ENCODE measurements around the gene SVOP.
"Not testable (repeated sequence)": the region's sequence is repeated elsewhere in the genome, so short reads cannot be mapped to it uniquely, and the experiment has no call there.

SVOP gene

DNA sequence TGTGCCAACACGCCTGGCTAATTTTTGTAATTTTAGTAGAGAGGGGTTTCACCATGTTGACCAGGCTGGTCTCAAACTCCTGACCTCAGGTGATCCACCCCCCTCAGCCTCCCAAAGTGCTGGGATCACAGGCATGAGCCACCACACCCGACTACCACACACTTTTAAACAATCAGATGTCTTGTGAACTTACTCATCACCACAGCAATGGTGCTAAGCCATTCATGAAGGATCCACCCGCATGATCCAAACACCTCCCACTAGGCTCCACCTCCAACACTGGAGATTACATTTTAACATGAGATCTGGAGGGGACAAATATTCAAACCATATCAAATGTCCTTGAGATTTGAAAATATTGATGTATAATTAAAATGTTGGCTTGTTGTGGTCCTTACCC, 7.8 kb upstream of the SVOP start:
- not testable (repeated sequence) for DNase-seq

DNA sequence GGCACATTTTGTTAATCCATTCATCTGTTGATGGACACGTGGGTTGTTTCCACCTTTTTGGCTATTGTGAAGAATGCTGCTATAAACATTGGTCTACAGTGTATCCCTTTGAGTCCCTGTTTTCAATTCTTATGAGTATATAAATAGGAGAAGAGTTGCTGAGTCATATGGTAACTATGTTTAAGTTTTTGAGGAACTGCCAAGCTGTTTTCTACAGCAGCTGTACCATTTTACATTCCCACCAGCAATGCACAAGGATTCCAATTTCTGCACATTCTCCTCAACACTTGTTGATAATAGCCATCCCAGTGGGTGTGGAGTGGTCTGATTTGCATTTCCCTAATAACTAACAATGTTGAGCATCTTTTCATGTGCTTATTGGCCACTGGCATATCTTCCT, 6.9 kb upstream of the SVOP start:
- no peak for DNase-seq

DNA sequence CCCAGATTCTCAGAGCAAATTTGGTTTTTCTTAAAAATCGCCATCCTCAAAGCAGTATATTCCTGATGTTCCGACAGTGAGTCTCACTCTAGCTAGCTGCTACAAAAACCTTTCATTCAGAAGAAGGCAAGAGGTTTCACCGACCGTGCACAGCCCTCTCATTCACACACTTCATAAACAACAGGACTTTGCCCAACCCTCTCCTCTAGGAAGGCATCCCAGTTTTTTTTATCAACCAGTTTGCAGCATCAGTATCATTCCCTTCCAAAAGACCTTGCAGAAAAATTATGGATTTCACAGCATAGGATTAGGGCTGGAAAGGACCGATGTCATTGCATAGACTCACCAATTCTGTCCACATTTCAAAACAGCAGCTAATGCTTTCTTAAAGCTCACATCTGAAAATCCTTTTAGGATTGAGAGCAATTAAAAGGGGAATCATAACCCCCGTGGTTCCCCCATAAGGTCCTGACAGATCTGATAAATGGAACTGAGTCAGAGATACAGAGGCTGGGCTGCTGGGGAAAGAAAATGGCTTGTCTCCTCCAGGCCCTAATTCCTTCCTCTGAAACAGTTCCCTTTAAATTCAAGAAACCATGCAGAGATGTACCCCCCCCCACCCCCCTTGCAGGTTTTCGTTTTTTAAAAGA, 597 bp downstream of the SVOP start:
- no peak for DNase-seq

DNA sequence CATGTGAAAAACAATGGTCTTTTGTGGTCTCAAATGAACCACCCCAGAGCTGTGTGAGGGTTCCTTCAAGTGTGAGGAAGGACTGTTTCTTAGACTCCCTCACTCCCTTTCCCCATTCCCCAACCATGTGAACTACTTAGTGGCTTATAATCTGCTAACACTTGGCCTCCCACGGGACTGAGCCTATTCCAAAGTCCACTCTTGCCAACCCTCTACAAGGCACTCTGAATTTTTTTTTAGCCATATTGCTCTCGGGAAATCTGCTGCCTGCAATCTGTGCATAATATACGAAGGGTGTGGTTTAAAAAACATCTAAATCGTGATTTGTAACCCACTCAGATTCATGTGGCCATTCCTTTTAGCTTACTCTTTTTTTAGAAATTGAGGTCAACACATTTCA, 2.6 kb downstream of the SVOP start:
- DNase-seq = no peak

DNA sequence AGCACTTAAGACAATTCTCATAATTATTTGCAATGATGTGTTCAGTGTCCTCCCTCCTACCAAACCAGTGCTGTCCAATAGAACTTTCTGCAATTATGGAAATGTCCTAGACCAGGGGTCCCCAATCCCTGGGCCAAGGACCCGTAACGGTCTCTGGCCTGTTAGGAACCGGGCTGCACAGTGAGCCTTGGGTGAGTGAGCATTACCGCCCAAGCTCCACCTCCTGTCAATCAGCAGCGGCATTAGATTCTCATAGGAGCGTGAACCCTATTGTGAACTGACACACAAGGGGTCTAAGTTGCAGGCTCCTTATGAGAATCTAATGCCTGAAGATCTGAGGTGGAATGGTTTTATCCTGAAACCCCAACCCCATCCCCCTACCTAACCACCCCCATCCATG, 3.9 kb downstream of the SVOP start:
- DNase-seq = no peak

DNA sequence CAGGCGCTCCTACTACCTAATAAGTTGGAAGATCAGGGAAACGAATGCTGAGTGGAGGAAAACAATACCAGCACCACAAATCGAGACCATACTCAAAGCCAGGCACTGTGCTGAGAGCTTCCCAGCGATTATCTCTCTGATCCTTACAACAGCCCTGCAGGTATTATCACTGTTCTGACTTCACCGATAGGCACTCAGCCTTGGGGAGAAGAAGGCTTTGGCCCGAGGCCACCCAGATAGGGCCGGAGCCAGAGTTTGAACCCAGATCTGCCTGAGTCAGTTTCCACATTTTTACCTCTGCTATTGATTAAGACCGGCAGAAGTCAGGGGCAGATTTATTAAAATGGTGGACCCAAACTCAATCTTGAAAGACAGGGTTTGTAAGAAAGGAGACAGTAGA, 4.9 kb downstream of the SVOP start:
- DNase-seq = no peak

DNA sequence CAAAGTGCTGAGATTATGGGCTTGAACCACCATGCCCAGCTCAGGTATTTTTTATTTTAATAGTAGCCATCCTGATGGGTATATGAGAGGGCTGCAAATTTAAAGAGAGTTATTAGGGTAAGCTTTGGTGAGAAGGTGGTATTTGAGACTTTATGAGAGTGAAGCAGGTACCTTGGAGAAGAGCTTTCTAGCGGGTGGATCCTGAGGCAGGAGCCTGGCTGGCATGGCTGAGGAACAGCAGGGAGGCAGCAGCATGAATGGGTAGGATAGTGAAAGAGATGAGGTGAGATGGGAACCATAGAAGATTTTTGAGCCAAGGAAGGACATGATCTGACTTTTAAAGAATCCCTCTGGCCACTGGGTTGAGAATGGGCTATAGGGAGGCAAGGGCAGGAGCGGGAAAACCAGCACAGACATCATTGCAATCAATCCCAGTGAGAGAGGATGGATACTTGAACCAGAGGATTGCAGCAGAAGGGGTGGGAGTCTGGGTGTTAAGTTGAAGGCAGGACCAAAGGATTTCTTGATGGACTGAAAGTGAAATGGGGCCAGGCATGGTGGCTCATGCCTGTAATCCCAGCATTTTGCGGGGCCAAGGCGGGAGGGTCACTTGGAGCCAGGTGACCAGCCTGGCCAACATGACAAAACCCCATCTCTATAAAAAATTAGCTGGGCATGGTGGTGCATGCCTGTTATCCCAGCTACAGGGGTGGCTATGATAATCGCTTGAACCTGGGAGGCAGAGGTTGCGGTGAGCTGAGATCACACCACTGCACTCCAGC, 5.7 kb downstream of the SVOP start:
- DNase-seq = no peak

DNA sequence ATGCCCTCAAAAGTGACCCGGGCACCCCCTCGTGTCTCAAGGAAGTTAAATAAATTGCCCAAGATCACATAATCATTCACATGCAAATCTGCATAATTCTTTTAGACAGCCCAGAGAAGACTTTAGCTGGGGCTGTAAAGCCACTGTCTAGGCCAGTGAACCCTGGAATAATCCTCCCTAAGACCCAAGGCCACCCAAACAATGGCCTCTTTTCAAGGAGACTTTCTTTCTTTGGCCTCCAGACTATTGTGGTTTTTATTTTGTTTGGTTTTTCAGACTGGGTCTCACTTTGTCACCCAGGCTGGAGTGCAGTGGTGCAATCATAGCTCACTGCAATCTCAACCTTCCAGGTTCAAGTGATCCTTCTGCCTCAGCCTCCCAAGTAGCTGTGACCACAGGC, 10.6 kb downstream of the SVOP start:
- DNase-seq = no peak

DNA sequence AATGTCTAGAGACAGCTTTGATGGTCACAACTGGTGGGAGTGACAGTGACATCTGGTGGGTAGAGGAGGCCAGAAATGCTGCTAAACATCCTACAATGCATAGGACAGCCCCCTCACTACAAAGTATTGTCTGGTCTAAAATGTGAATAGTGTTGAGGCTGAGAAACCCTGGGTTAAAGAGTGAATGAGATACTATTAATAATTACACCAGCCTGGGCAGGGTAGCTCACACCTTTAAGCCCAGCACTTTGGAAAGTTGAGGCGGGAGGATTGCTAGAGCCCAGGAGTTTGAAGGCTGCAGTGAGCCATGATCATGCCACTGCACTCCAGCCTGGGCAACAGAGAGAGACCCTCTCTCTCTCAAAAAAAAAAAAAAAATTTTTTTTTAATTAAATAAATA, 11.1 kb downstream of the SVOP start:
- no peak for DNase-seq

DNA sequence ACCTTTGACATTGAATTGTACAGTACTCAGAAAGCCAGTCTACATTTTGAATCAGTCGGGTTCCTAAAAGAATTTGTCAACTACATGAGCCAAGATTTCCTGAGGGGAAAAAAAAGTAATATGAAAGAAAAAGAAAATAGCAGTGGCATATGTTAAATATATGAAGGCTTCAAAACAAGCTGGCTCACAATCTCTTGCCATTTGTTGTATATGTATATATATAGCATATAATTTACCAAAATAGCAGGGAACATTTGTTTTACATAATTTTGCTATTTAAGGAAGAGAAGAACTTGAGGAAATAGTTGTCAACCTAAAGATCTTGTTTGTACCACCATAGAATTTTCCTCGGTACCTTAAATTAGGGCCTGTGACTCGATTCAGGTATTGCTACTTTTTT, 16.9 kb downstream of the SVOP start:
- no peak for DNase-seq

DNA sequence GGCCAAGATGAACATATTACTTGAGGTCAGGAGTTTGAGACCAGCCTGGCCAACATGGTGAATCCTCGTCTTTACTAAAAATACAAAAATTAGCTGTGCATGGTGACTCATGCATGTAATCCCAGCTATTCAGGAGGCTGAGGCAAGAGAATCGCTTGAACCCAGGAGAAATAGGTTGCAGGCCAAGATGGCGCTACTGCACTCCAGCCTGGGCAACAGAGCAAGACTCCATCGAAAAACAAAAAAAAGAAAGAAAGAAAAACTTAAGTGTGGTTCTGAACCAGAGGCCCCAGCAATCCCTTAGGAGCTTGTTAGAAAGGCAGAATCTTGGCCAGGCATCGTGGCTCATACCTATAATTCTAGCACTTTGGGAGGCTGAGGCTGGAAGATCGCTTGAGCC, 24.5 kb downstream of the SVOP start:
- no peak for DNase-seq

DNA sequence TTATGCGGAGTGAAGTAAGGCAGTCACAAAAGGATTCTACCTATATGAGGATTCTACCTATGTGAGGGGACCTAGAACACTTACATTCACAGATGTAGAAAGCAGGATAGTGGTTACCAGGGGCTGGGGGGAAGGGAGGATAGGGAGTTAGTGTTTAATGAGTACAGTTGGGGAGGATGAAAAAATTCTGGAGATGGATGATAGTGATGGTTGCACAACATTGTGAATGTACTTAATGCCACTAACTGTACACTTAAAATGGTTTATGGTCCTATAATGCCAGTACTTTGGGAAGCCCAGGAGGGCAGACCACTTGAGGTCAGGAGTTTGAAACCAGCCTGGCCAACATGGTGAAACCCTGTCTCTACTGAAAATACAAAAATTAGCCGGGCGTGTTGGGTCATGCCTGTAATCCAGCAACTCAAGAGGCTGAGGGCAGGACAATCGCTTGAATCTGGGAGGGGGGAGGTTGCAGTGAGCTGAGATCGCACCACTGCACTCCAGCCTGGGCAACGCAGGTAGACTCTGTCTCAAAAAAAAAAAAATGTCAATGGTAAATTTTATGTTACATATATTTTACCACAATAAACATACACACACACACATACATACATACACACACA, 25.4 kb downstream of the SVOP start:
- DNase-seq = no peak

DNA sequence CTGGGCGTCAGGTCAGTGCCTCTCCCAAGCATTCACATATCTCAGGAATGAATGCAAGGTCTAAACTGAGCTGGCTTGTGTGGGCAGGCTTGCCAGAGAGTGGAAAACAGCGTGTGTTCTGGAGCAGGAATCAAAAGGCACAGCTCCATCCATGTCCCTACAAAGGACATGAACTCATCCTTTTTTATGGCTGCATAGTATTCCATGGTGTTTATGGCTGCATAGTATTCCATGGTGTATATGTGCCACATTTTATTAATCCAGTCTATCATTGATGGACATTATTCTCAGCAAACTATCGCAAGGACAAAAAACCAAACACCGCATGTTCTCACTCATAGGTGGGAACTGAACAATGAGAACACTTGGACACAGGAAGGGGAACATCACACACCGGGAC, 30.8 kb downstream of the SVOP start:
- not testable (repeated sequence) for DNase-seq

DNA sequence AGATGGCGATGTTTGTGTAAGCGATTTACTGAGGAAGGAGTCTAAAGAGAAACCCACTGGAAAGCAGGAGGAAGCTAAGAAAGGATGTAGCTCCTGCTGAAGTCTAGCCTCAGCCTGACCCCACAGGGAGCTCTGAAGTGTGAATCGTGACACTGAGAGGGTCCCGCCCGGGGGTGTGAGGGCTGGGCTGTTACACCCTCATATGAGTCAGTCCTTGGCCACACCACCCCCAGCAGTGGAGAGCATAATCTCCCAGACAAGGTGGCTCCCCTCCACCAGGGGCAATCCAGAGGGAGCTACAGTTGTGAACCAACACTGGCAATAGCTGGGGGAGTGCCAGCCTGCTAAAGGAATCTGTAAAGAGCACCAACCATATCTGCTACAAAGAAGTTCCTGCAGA, 31.5 kb downstream of the SVOP start:
- no peak for DNase-seq

DNA sequence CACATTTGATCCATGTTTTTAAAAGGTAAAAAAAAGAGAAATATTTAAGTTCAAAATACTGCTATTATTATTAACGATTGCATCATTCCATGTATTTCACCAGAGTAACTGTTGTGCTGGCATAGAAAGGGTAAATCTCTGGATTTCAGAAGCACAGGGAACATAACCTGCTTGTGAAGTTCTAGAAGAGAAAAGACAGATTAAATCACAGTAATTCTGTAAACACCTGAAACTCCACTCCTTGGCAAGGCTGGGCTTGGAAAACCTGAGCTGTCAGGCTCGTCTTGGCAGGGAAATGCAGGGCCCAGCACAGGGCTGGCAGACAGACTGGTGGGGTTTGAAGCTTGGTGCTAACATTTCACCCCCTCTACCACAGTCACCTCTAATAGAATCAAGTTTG, 35.1 kb downstream of the SVOP start:
- DNase-seq = no peak

DNA sequence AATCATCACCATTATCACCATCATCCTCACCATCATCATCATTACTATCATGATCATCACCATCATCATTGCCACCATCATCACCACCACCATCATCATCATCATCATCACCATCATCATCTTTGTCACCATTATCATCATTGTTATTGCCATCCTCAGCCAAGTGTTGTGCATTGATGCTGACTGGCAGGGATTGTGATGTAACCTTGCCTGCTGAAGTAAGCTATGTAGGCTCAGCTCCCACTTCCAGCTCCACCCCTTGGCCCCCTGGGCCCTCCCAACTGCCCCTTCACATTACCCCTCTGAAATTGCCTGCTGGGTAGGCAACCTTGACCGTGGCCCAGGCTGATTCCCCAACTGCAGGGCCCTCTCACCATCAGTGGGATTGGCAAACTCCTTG, 37.6 kb downstream of the SVOP start:
- no peak for DNase-seq

DNA sequence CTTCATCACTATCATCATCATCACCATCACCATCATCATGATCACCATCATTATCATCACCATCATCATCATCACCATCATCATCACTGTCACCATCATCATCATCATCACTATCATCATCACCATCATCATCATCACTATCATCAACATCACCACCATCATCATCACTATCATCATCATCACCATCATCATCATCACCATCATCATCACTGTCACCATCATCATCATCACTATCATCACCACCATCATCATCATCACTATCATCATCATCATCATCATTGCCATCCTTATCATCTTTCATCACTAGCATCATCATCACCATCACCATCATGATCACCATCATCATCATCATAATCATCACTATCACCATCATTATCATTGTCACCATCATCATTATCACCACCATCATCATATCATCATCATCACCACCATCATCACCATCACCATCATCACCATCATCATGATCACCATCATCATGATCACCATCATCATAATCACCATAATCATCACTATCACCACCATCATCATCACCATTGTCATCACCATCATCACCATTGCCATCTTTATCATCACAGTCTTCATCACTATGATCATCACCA, 38.1 kb downstream of the SVOP start:
- DNase-seq = no peak

DNA sequence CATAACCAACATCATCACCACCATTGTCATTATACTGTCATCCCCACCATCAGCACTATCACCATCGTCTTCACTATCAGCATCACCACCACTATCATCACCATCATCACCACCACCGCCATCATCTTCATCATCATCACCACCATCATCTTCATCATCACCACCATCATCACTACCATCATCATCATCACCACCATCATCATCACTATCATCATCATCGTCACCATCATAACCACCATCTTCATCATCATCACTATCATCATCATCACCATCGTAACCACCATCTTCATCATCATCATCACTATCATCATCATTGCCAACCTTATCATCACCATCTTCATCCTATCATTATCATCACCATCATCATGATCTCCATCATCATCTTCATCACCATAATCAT, 39.0 kb downstream of the SVOP start:
- no peak for DNase-seq

DNA sequence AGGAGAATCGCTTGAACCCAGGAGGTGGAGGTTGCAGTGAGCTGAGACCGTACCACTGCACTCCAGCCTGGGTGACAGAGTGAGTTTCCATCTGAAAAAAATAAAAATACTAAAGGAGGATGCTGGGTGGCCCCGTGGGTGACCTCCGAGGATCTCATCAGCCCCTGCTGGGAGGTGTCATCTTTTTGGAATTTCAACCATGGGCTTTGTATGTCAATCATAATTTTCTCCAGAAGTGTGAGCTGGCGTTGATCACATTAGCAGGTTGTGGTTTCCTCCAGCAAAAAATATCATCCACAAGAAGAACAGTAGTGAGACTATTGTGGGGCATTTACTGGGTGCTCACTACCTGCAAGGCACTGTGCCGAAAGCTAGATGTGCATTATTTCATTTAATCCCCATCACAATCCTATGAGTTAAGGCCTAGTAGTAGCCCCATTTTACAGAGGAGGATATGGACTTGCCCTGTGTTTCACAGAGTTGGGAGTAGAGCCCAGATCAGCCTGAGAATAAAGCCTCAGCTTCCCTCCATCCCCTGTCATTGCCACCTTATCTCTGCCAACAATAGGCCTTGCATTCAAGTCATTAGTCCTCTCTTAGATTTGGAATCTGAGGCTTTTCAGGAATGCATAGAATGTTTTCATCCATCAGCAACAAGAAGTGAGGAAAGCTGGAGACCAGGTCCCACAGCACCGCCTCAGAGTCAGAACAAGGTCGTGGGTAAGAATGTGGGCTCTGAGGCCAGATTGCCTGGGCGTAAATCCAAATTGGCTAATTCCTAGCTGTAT, 39.8 kb downstream of the SVOP start:
- DNase-seq = no peak

DNA sequence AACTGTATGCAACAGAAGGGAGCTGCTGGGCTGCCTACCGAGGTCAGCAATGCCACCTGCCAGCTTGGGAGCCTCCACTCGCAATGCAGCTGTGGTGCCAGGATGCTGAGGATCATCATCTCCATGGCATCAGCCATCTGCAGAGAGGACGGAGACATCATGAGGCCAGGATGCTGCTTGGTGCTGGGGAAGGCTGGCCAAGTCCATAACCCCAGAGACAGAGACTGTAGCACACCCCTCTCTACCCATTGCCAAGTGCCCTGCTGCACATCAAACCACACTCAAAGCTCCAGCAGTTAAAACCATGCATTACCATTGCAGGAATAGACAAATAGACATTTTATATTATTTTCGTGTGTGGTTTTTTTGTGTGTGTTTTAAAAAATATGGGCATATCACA, 43.5 kb downstream of the SVOP start:
- DNase-seq = no peak

DNA sequence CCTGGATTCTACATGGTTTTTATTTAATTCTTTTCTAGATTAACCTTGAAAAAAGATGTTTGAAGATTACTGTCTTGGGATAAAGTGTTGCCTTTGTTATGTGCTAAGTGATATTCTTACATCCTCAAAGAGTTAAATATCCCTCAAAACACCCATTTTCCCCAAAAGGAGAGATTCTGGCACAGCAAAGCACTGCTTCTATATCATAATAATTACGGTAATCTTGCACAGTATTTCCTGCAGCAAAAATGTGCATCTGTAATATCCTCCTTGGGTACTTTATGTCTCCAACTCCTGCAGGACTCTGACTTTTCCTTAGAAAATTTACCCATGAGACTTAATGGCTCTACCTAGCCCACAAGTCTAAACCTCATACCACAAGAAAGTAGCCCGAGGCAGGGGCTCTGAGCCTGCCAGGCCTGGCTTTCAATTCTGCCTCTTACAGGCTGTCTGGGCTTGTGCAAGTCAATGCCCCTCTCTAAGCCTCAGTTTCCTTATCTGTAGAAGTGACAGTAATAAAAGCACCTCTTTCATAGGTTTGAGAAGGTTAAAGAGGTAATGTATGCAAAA, 45.8 kb downstream of the SVOP start:
- no peak for DNase-seq

DNA sequence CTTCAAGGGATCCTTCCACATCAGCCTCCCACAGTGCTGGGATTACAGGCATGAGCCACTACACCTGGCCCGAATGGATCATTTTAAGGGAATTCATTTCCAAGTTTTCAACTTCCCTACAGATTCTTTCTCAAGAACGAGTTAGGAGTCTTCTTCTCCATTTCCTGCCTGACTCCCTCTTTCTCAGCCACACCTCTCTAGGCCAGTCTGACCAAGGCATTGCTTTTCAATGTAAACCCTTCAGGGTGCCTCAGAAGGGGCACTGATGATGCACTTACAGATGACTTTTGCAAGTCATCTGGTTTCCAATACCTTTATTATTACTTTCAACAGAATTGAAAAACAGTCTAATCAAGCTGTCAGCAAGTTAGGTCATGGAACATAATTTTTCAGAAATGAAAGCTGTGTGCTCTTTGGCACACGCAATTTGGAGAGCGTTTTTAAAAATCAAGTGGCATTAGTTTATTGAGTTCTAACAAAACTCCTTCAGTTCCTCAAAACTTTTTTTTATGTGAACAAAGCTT, 47.2 kb downstream of the SVOP start:
- no peak for DNase-seq

DNA sequence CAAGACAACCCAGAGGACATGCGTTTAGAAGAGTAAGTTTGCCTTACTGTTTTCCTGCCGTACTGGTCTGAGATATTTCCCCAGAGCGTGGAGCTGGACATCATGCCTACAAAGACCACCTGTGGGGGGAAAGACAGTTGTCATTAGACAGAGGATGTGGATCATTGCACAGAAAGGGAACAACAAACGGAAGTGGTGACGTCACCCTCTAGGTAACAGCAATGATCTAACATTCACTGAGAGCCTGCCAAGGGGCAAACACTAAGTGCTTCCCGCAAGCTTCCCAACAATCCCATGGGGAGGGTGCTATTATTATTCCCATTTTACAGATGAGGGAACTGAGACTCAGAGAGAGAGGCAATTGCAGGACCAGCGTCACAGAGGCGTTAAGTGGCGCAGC, 48.5 kb downstream of the SVOP start:
- DNase-seq = no peak

Measured in CD4-positive, alpha-beta T cell treated with Interleukin-12 subunit alpha and Interleukin-12 subunit beta, for 1 hour (primary cell).